D721Med (cell line): ENCODE results near the gene SPEG.
A peak's percentile ranks its signal among the peaks of the same experiment; 100 is the strongest.

Experiments
- DNase-seq: peaks from one replicate; pipeline ENCODE4 v3.0.0; 2011; ENCODE audit warnings: low spot score; ENCODE audit not compliant: insufficient read length
- FAIRE-seq: peaks from 2 replicates; lab custom pipeline; 2011; peaks lifted over from hg19 to GRCh38; lab: Jason Lieb, UNC
- TF ChIP-seq, protein P1 (sequence below): IDR thresholded peaks from 2 replicates; pipeline ENCODE4 v1.5.1; 2012; ENCODE audit warnings: mild to moderate bottlenecking, control low read depth; ENCODE audit not compliant: insufficient read depth; ENCODE audit errors: missing control alignments

Gene SPEG

DNA sequence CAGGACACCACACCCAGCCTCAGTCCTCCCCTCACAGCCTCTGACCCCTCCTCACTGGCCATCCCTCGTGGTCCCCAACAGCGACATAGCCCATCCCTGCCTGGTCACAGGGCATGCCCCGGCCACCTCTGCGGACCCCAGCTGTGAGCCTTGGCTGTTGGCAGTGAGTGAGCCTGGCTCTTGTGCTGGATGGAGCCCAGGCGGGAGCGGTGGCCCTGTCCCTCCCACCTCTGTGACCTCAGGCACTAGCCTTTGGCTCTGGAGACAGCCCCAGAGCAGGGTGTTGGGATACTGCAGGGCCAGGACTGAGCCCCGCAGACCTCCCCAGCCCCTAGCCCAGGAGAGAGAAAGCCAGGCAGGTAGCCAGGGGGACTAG, 8.6 kb upstream of the SPEG start:
- FAIRE-seq (no peak), DNase-seq (no peak)
- TF ChIP-seq, protein P1, sequence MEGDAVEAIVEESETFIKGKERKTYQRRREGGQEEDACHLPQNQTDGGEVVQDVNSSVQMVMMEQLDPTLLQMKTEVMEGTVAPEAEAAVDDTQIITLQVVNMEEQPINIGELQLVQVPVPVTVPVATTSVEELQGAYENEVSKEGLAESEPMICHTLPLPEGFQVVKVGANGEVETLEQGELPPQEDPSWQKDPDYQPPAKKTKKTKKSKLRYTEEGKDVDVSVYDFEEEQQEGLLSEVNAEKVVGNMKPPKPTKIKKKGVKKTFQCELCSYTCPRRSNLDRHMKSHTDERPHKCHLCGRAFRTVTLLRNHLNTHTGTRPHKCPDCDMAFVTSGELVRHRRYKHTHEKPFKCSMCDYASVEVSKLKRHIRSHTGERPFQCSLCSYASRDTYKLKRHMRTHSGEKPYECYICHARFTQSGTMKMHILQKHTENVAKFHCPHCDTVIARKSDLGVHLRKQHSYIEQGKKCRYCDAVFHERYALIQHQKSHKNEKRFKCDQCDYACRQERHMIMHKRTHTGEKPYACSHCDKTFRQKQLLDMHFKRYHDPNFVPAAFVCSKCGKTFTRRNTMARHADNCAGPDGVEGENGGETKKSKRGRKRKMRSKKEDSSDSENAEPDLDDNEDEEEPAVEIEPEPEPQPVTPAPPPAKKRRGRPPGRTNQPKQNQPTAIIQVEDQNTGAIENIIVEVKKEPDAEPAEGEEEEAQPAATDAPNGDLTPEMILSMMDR, result no peak

DNA sequence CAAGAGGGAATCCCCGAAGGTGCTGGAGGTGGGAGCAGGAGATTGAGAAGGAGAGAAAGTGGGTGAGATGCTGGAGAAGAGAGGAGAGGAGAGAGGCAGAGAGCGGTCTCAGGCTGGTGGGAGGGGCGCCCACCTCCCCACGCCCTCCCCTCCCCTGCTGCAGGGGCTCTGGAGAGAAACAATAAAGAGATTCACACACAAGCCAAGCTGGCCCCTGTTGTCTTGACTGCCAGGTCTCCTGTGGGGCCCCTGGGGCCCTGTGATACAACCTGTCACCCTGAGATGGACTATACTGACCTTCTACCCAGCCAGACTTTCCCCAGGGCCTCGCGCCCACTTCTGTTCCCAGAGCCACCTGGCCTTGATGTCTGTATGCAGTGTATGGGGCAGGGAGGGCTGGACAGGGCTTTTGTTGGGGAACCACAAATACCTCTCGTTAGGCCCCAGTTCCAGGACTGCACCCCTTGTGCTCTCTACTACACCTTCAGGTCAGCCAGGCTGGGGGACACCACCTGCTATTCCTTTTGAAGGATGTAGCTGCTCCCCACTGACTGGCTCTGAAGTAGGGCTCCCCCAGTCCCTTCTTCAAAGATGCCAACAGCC, 8.0 kb upstream of the SPEG start:
- FAIRE-seq, result no peak
- TF ChIP-seq, protein P1, result no peak

DNA sequence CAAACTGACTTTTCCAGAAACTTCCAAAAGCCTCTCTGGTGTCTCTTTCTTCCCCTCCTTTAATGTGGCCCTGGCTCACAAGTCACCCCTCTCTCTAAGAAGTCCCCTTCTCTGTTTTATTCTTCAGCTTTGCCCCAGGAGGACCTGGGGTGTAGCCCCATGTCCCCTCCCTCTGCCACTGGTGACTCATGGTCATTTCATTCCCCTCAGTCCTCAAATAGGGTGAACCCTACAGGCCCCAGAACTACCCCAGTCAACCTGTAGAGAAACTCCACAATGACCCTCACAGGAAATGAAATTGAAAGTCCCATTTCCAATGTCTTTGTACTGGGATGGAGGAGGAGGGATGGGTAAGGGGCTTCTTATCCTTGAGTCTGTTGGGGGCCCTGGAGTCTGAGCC, 6.2 kb upstream of the SPEG start:
- TF ChIP-seq, protein P1, result no peak
- FAIRE-seq (no peak), DNase-seq (no peak)

More for the DNA sequence above, 8.0 kb upstream of the SPEG start:
- no peak for DNase-seq

DNA sequence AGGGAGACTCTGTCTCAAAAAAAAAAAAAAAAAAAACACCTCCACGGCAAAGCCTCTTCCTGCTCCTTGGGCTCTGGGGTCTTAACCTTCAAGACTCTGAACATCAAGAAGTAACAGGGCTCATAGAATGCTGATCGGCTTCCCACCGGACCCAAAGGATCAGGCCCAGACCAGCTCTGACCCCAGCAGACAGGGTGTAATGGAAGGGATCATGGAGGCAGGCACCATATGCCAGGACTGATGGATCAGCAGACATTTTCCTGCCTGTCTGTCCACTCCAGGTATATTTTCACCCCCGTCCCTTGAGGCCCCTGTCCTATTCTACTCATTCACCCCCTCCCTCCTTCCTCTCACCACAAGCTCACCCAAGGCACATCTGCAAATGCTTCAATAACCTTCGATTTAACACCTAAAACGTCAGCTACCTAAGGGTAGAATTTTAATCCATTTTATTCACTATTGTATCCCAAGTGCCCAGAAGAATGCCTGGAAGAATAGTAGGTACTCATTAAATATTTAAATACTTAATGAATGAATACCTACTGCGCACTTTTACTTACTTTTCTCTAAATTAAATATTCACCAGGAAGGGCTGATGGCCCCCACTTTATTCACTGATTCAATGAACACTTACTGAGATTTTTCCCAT, 4.6 kb upstream of the SPEG start:
- TF ChIP-seq, protein P1, result no peak
- FAIRE-seq, result no peak
- no peak for DNase-seq

DNA sequence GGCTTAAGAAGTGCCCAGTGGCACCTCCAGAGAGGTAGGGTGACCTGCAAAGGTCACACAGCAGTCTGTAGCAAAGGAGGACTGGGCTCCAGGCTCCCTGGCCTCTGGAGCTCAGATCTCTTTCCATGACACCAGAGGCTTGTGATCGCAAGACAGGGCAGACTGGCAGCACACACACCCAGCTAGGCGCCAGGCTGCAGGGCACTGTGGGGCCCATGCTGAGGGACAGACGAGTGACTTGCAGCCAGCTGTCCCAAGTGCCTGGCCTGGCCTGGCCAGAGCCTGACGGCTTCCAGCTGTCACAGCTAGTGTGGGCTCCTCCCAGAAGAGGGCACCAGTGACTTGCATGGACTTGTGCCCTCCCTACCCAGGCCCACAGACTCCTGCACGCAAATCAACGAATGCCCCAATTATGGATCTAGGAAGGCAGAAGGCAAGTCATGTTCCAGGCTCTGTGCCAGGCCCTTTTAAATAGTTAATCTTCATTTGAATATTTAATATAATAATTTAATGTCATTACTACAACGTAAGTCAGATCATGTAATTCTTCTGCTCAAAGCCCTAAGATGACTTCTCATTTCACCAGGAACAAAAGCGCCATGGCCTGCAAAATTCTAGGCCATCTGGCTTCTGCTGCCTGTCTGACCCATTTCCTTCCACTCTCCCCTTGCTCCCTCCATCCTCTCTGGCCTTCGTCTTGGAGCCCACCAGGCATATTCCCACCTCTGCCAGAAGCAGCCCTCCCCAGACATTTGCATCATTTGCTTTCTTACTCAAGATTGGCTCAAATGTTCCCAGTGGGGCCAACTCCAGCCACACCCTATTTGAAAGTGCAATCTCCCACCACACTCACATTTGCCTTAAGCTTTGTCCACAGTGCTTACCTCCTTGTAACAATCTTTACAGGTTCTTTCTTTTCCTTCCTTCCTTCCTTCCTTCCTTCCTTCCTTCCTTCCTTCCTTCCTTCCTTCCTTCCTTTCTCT, 3.7 kb upstream of the SPEG start:
- FAIRE-seq (no peak), DNase-seq (no peak)
- TF ChIP-seq, protein P1, result peak; percentile 38

DNA sequence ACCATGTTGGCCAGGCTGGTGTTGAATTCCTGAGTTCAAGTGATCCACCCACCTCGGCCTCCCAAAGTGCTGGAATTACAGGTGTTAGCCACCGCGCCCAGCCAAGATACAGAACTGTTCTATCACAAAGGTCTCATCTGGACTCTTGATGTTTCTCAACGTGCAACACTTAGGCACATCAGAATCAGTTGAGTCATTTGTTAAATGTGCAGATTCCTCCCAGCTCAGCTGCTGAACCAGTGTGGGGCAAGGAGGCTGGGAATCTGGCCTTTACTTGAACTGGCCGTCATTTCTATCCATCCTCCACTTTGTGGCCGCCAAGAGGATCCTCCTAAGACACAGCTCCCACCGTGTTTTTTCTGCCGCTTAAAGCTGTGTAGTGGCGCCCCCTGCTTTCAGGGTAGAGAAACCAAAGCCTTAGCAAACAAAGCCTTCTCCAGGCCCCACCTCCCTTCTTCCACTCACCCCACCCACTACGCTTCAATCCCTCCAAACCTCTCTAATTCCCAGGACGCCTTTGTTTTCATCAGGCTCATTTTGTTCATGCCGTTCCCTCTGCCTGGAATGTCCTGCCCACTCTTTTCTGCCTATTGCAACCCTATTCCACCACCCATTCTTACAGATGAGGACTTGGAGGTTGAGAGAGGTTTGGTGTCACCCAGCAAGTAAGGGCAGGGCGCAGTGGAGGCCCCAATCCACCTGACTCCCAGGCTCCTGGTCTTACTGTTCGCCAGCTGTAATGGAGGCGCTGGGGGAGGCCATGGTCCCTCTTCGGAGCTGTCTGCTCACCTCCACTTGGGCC, 776 bp upstream of the SPEG start:
- no peak for DNase-seq
- no peak for FAIRE-seq
- TF ChIP-seq, protein P1, result peak; percentile 51
